Esophagus mucosa (tissue), 1 donor: ENCODE results near the gene HS3ST5. TPM values are rescaled to one million over a fixed set of nuclear protein-coding genes. Genes with fewer than 3 reads are reported as not detected.
"Not testable (repeated sequence)": the region's sequence is repeated elsewhere in the genome, so short reads cannot be mapped to it uniquely, and the experiment has no call there.

ENCODE experiments used
- ATAC-seq: fragments of 200-7000 bp; cut with Tn5 transposase; one replicate; pipeline ENCODE4 v1.9.1; 2020
- total RNA-seq: library from RNA; stranded (reverse); gene quantifications from one replicate; pipeline ENCODE4 v1.2.4, GENCODE V29; 2023
- donor health status: DM: yes; HTN: yes; CAD: no.

HS3ST5 gene
- total RNA-seq, 1 donor from 2014 or later: not detected

DNA sequence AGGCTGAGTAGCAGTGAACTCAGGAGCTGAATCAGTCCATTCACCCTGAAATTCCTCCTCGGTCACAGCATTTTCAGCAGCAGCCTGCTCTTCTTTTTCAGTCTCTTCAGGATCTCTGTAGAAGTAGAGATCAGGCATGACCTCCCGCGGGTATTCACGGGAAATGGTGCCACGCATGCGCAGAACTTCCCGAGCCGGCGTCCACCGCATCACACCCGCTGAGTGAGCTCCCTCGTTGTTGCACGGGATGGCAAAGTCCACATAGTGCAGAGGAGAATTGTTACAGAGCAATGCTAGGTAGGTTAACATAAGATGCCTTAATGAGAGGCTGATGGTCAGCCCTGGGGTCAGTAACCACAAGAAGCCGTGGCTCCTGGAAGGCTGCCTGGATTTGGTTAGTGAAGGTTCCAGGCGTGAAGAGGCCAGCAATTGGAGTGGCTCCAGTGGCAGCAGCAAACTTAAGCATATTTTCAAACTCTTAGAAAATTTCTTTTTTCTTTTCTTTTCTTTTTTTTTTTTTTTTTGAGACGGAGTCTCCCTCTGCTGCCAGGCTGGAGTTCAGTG, 258.4 kb downstream of the HS3ST5 start:
- no peak for ATAC-seq

DNA sequence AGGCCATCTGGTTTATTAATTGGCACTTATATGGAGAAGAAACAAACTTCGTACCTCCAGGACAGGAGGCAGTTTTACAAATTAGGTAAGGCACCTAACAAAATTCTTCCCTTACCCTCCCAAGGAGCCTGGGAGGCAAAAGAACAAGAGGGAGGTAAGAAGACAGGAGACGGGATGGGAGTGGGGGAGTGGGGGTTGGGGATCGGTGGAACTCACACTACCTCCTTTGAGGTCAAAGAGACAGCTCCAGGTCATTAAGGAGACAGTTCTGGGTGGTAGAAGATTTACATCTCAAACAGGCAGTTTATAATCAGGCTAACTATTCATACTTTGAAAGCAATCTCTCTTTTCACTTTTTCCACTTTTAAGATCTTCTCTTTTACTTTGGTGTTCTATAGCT, 259.6 kb downstream of the HS3ST5 start:
- ATAC-seq: no peak

DNA sequence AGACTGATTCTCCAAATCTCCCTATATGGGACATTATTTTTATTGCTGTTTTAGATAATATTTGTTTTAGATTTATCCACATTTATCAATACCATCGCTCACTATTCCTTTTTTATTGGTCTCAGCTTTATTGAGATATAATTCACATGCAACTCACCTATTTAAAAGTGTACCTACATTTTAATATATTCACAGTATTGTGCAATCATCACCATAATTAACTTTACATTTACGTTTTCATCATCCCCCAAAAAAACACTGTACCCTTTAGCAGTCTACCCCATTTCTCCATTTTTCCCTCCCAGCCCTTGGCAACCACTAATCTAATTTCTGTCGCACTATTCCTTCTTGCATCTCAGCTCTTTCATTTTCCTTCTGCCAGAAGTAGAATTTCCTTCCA, 261.1 kb downstream of the HS3ST5 start:
- no peak for ATAC-seq

DNA sequence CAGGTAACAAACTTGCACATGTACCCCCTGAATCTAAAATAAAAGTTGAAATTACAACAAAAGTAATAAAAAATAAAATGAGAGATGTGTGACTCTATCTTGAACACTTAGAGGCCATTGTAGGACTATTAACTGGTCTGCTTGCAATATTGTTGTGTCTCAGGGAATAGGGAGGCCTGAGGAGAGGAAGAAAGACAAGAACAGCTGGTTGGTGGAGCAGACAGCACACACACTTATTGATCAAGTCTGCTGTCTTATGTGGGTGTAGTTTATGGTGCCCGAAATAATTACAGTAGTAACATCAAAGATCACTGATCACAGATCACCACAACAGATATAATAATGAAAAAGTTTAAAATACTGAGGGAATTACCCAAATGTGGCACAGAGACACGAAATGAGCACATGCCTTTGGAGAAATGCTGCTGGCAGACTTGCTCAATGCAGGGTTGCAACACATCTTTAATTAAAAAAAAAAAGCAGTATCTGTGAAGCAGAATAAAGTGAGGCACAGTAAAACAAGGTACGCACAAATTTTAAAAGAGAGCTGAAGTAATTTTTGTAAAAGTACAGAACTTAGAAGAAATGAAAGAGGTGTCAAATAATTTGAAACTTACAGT, 261.8 kb downstream of the HS3ST5 start:
- ATAC-seq: no peak

DNA sequence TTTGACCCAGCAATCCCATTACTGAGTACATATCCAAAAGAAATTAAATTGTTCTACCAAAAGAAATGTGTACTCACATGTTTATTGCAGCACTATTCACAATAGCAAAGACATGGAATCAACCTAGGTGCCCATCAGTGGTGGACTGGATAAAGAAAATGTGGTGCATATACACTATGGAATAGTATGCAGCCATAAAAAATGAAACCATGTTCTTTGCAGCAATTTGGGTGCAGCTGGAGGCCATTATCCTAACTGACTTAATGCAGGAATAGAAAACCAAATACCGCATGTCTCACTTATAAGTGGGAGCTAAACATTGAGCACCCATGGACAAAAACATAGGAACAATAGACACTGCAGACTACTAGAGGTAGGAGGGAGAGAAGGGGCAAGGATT, 262.4 kb downstream of the HS3ST5 start:
- not testable (repeated sequence) for ATAC-seq

DNA sequence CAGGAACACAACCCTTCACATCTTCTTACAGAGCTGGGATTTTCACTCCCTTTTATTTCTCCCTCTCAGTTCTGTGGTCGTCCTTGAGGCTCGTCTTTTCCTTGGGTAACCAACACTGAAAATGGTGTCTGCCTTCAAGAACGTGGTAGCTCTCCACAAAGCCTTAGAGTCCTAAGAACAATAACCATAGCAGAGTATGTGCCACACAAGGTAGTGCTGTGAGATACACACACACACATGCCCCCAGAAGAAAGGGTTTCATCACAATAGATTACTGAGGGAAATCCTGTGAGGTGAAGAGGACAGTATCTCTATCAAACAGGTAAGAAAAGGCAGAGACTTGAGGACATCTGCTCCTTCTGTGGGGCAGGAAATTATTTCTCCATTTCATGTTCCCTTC, 267.0 kb downstream of the HS3ST5 start:
- no peak for ATAC-seq

DNA sequence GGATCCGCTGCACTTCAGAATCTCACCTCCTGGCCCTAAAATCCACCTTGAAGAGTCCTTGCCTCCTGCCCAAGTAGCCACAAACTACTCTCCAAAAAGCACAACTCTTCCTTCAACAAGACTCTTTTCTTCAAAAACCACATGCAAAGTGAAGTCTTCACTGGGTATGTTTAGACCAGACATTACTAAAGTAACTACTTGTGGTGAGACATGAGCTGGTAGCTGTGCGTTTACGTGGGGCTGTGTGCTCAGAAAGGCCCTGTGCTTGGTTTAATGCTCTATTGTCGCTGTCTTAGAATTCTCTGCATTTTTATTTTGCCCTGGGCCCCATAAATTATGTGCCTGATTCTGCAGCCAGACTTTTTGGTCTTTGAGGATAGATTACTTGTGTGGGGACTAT, 267.5 kb downstream of the HS3ST5 start:
- no peak for ATAC-seq

DNA sequence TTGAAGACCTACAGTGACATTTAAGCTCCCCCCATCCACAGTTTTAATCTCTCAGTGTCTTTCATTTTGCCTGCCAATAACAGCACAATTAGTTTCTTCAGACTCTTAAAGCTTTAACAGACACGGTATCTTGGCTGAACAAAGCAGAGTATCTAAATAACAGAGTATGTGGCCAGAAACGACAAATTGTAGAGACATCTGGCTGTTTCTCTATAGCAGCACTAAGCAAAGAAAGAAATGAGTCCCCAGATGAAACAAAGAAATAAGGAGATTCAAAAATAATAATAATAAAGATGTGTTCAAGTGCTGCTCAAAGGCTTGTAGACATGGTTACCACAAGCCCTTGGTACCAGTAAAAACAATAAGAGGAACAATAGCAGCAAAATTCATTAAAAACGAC, 274.1 kb downstream of the HS3ST5 start:
- ATAC-seq: no peak

DNA sequence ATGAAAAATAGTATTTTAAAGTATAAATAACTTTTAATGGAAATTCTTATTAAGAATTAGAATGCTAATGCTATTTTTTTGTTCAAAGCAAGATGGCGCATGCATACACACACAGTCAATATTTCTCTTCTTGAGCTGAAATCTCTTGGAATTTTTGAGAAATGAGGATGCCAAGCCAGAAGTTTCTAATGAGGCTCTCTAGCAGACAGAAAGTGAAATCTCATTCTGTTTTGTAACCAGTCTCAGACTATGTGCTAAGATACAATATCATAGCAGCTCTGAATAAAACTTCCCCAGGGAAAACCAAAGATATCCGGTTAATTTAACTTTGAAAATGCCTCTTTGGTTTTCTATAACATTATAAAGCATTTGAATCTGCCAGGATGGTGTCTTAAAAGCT, 274.7 kb downstream of the HS3ST5 start:
- ATAC-seq: no peak

DNA sequence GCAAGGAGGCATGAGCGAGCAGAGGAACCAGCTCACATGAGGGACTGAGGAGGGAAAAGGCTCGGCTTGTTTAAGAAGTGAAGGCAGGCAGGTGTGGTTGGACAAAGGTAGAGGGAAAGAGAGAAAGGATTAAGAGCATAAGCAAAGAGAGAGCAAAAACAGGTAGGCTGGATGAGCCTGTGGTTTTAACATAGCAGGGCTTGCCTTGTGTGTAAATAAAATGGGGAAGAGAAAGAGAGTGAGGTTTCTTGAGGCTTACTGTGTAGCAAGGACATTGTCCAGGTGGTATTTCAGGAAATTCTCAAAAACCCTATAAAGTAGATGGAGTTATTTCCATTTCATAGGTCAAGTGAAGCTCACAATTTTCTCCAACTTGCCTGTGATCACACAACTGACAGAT, 278.0 kb downstream of the HS3ST5 start:
- ATAC-seq: no peak

DNA sequence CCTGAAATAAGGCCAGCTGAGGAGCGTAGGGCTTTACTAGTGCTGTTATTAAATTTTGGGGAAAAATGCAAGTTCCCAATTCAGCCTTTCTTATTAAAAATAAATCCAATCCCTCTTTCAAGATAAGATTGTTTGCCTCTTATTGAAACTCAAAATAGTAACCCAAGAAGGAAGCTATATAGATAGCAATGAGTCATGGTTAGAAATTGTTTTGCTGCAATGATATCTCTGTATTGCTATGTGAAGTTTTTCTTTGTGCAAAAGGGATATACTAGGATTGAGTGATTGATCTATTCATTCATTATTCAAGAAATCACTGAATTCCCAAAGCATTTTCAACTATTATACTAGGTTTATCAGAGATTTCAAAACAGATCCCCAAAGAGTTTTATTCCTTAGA, 278.9 kb downstream of the HS3ST5 start:
- no peak for ATAC-seq

DNA sequence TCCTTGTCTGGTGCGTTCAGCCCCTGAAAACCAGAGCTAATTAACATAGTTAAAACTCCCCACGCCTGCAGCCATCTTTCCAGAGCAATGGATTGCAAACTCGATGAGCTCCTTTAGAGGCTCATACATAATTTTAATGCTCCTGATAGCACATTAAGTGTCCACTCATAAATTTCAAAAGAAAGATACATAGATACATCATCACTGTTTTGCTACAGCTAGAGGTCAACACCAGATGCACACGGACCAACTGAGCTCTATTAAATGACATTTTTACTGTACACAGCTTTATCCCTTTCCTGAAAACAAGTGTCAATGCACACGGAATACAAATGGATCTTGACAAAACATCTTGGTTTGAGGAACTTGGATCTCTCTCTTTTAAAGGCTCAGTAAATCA, 280.6 kb downstream of the HS3ST5 start:
- no peak for ATAC-seq

DNA sequence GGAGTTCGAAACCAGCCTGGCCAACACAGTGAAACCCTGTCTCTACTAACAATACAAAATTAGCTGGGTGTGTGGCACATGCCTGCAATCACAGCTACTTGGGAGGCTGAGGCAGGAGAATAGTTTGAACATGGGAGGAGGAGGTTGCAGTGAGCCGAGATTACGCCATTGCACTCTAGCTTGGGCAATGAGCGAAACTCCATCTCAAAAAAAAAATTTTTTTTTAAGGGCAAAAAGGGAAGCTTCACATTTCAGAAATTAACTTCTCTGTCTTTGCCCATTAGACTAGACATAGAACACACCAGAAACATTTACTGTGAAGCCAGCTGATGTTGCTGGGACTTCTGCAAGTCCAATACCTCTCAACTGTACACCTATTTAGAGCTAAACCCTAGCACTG, 281.1 kb downstream of the HS3ST5 start:
- ATAC-seq: no peak

DNA sequence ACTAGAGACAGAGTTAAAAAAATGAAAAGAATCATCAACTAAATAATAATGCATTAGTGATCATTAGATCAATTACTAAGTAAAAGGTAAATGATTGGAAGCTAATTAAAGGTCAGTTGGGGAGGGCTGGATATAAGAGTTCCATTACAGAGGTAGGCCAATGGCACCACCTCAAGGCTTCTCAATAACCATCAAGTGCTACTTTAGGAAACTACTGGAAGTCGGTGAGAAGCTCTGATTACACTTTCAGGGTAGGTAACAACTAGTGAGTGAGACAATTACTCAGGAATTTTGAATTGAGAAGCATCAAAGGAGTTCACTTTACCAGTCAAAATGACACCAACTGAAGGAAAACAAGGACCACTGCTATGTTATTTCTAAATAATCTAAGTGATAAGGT, 281.7 kb downstream of the HS3ST5 start:
- no peak for ATAC-seq

DNA sequence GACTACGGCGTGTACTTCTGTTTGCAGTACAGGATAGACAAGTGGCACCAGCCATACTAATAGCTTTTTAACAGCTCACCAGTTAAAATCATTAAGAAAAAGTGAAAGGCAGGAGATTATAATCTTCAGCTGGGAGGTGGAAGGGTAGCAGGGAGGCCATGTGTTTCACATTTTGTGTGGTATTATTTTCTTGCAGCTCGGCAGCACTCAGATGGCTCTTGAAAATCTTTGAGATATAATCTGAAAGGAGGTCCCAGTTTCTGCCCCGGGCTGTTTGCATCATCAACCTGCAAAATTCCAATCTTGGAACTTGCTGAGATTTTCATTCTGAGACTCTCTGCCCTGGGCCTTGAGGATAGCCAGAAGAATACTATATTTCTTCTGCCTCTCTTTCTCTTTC, 284.4 kb downstream of the HS3ST5 start:
- no peak for ATAC-seq

DNA sequence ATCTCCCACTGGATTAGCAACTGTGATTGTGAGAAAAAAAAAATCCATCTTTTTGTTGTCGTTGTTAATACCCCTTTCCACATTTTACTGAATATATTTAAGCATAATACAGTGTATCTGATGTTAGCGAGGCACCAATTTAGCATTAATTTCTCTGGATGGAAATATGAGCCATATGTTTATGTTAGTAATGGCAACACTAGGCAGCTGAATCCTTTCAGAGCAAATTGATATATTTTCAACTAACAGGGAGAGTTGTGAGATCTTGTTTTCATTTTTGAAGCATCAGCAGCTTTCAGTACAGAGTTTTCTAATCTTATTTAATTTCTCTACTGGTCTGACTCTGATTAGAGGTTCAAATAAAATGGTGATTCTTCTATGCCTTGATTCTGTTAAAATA, 287.1 kb downstream of the HS3ST5 start:
- no peak for ATAC-seq

DNA sequence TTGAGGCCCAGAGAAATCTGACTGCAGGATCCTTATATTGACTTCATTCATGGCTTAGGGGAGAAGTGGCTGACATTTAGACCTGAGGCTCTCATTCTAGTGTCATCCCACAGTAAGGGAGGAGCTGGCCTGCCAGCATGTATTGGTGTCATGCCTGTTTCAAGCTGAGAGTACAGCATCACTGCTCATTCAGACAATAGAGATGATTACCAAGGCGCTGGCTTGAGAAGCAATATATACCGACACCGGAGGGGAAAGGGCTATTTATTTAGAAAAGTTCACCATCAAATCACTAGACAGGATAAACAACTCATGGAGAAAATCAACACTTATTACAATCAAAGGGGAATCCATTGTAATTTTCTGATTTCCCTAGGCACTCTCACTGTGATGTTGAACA, 287.5 kb downstream of the HS3ST5 start:
- ATAC-seq: no peak

DNA sequence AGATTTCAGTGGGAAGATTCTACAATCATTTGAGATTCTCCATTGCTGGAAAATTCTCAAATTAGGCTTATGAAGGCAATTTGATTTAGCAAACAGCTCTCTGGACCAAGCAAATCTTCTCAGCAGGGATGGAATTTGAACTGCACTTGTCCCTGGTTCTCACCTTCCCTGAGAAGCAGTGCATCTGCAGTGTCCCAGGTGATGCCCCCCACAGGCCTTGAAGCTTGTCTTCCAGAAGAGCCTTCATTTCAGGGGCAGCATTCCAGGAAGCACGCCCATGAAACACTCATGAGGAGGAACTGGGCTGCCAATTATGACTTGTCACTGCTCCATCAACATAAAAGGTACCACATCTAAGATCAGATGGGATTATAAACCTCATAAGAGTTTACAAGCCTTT, 289.0 kb downstream of the HS3ST5 start:
- ATAC-seq: no peak

DNA sequence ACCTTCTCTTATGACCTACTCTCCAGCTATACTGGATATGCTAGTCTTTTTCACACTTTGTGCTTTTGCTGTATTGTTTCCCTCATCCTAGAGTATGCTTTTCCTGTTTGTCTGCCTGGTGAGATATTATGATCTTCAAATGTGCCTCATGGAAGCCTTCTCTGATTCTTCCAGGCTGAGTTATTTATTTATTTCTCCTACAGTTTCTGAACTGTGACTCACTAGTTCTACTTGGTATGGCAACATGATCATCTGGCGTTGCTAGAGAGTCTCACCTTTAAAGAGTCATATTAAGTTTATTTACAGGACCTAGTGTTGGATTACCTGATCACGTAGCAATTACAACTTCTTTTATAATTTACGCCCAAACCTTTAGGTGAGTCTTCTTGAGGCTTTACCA, 290.7 kb downstream of the HS3ST5 start:
- ATAC-seq: peak; percentile 65

DNA sequence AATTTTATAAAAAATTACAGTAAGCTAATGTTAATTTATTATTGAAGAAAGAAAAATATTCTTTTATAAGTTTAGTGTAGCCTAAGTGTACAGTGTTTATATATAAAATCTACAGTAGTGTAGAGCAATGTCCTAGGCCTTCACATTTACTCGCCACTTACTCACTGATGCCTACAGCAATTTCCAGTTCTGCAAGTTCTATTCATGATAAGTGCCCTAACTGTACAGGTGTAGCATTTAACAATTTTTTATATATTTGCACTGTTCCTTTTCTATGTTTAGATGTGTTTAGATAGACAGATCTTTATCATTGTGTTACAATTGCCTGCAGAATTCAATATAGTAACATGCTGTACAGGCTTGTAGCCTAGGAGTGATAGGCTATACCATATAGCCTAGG, 291.8 kb downstream of the HS3ST5 start:
- ATAC-seq: peak; percentile 69

DNA sequence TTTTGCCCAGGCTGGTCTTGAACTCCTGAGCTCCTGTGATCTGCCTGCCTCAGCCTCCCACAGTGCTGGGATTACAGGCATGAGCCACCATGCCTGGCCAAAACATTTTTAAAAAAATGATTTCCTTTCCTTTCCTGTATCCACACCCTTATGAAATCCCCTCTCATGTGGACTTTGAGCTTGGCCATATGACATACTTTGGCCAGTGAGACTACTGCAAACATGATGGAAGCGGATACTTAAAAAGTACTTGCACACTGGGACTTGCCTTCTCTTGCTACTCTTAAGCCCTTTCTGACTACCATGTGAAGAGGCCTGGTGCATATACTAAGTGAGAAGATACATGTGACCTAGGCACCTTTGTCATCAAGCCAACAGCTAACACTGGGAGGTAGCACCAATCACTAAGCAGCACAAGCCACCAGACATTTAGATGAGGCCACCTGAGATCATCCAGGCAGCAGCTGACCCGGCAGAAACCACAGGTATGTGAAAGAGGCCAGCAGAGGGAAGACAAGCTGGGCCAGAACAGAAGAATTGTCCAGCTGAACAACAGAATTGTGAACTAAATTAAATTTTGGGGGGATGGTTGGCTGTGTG, 293.4 kb downstream of the HS3ST5 start:
- no peak for ATAC-seq

DNA sequence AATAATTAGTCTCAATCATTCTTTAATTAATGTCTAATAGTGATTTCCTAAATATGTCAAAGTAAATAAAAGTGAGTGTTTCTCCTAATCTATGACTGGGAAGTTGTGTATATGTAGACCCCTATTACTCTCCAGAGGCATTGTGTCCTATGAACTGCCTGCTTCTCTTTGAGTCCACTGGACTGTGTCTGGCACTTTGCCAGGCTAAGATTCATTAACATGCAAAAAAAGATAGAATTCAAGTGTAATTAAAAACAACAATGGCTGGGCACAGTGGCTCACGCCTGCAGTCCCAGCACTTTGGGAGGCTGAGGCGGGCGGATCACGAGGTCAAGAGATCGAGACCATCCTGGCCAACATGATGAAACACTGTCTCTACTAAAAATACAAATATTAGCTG, 298.3 kb downstream of the HS3ST5 start:
- not testable (repeated sequence) for ATAC-seq

DNA sequence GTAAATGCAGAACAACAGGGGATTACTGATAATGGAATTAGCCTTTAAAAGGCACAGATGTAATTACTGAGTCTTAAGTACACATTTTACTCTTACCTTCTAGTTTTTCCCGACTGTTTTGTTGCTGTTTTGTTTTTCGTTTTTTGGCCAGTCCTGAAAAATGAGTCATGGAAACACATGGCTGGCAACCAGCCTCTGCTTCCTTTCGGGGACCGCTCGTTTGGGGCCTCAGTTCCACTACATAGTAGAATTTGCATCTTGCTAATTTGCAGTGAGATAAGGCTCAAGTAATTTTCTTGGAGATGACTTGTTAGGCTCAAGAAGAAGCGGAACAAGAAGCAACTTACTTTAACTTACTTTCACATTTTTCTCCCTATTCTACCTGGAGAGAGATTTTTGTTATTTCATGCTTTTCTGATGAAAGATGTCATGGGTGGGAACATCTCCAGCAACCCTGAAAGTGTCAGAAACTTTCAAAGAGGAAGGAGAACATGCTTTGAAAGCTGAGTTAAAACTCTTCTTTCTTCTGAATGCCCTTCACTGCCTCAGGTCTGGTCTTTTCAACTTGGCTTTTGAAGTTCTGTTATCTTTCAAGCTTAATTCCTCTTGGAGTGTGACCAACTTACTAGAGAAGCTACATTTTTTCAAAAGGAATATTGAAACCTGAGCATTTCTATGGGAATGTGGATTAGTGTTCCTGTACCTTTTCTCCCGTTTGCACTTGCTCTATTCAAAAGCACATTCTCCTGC, 300.4 kb downstream of the HS3ST5 start:
- no peak for ATAC-seq

DNA sequence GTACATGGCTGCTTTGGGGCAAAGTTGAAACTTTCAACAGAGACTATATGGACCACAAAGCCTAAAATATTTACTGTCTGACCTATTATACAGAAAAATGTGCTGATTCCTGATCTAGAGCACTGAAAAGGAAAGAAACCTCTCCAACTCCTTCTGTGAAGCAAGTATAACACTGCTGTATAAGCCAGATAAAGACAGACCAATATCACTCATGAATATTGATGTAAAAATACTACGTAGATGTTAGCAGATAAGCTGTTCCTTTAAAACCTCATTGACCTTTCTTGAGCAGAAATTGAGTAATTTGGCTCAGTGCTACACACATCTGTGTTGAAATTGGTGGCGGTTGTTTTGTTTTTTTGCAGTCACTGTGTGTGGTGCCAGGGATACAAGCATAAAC, 302.0 kb downstream of the HS3ST5 start:
- no peak for ATAC-seq
